ENCODE data around the gene AASS. TPM values are rescaled to one million over a fixed set of nuclear protein-coding genes. Genes with fewer than 3 reads are reported as not detected.

The AASS gene
- polyA plus RNA-seq, 2 of the 4 experiments (the other 2 are of a cell fraction) = 0.04 to 0.21 TPM

DNA sequence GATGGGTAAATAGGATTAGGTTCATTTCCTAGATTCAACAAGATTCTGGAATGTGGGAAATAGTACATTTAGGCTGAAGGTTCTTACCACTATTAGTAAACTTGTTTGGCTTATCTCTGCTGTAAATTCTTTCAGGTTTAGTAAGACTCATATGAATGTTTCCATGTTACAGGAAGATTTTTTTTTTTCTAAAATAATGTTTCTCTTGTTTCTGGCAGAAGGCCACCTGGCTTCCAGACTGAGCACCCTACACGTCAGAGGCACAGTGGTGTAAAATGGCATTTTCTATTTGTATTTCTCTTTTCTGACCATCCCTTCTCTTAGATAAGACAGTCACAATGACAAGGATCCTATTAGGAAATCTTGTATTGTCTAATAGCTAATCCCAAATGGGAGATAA lies 22.7 kb upstream of the AASS start:
- ChIA-PET CTCF (no interaction called here), POLR2A (no interaction called here)
- Histone ChIP-seq H3K4me2 (no peak overlapping the region), H3K4me3 (no peak overlapping the region), H3K27ac (no peak overlapping the region), H3K4me1 (no peaks in the 10 kb centered on the region), H3K9me3 (no peaks in the 10 kb centered on the region)
- FAIRE-seq (no peak), DNase-seq (ENCODE audit: low read depth in 1 of 2, low spot score in 1 of 2) (no peak), ATAC-seq (no peak)
- TF ChIP-seq, protein P1, sequence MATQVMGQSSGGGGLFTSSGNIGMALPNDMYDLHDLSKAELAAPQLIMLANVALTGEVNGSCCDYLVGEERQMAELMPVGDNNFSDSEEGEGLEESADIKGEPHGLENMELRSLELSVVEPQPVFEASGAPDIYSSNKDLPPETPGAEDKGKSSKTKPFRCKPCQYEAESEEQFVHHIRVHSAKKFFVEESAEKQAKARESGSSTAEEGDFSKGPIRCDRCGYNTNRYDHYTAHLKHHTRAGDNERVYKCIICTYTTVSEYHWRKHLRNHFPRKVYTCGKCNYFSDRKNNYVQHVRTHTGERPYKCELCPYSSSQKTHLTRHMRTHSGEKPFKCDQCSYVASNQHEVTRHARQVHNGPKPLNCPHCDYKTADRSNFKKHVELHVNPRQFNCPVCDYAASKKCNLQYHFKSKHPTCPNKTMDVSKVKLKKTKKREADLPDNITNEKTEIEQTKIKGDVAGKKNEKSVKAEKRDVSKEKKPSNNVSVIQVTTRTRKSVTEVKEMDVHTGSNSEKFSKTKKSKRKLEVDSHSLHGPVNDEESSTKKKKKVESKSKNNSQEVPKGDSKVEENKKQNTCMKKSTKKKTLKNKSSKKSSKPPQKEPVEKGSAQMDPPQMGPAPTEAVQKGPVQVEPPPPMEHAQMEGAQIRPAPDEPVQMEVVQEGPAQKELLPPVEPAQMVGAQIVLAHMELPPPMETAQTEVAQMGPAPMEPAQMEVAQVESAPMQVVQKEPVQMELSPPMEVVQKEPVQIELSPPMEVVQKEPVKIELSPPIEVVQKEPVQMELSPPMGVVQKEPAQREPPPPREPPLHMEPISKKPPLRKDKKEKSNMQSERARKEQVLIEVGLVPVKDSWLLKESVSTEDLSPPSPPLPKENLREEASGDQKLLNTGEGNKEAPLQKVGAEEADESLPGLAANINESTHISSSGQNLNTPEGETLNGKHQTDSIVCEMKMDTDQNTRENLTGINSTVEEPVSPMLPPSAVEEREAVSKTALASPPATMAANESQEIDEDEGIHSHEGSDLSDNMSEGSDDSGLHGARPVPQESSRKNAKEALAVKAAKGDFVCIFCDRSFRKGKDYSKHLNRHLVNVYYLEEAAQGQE (IDR thresholded peaks at IDR 0.05) = no peak
- no peak for TF ChIP-seq JUNB (IDR thresholded peaks at IDR 0.05)
- 0% methylated on average over 1 of the region's 1 CpG for WGBS (ENCODE audit: missing lambda C conversion rate)

DNA sequence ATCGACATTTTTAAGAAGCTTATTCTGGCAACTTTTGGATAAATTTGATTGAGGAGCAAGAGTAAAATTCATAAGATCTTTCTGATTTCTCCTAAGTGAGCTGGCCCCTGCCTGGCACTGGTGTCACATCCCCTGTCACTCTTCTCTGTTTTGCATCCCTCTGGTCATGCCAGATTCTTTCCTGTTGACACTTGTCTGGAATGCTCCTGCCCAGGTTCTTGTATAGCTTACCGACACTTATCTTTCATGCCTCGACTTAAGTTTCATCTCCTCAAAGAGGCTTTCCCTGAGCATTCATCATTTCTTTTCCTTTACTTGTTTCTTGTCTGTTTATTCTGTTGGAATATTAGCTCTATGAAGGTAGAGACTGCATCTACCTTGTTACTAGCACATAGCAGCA lies 22.2 kb upstream of the AASS start:
- no peak for FAIRE-seq
- no peak for TF ChIP-seq NFE2L2 (conservative IDR thresholded peaks at IDR 0.05; ENCODE audit: low read length)
- TF ChIP-seq ZFP36 (IDR thresholded peaks at IDR 0.05; ENCODE audit: borderline replicate concordance, partially characterized antibody) = no peak
- ATAC-seq = no peak
- no peak for DNase-seq (ENCODE audit: low read depth in 1 of 2, low spot score in 1 of 2)
- no peak overlapping the region for H3K4me3 ChIP-seq
- 15% methylated on average over 3 of the region's 3 CpGs for WGBS (ENCODE audit: missing lambda C conversion rate)
- H3K4me2 ChIP-seq = no peak overlapping the region
- ChIA-PET POLR2A (no interaction called here), CTCF (no interaction called here)
- no peak overlapping the region for H3K27ac ChIP-seq
- H3K4me1 ChIP-seq = no peaks in the 10 kb centered on the region
- H3K9me3 ChIP-seq = no peaks in the 10 kb centered on the region

DNA sequence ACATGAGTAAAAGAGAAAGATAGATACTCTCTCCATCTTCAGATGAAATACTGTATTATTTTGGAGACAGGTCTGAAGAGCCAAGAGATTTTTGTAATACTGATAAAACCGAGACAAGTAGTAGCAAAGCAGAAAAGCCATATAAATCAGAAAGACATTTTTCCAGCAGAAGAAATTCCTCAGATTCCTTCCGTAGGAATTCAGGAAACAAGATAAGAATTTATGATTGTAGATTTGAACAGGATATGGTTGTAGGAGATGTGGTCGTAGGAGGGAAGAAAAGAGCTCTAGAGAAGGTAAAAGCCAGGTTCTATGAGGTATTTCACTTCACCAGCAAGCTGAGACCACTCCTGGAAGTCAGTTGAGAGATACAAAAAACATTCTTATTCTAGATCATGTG lies 17.6 kb upstream of the AASS start:
- 0% methylated on average over 3 of the region's 3 CpGs for WGBS (ENCODE audit: missing lambda C conversion rate)
- Histone ChIP-seq H3K4me2 (no peak overlapping the region), H3K9me3 (no peaks in the 10 kb centered on the region), H3K4me1 (no peaks in the 10 kb centered on the region), H3K4me3 (no peak overlapping the region), H3K27ac (no peak overlapping the region)
- ATAC-seq = no peak
- POLR2A ChIA-PET = no interaction called here
- CTCF ChIA-PET = interaction anchor here (0.6 to 1.6 kb wide), 2 partner anchors 17 to 371 kb away, joined by 3 read pairs; partner anchors contain the start of gene AASS
- no peak for FAIRE-seq
- DNase-seq (ENCODE audit: low read depth in 1 of 2, low spot score in 1 of 2) = no peak
- no peak for TF ChIP-seq SREBF2 (IDR thresholded peaks at IDR 0.05)
- no peak for TF ChIP-seq HDAC2 (IDR thresholded peaks at IDR 0.05)
- TF ChIP-seq NR3C1 (IDR thresholded peaks at IDR 0.05) = no peak
- TF ChIP-seq, protein P2, sequence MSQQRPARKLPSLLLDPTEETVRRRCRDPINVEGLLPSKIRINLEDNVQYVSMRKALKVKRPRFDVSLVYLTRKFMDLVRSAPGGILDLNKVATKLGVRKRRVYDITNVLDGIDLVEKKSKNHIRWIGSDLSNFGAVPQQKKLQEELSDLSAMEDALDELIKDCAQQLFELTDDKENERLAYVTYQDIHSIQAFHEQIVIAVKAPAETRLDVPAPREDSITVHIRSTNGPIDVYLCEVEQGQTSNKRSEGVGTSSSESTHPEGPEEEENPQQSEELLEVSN (IDR thresholded peaks at IDR 0.05; ENCODE audit: borderline replicate concordance, low read depth) = no peak
- TF ChIP-seq, protein P3, sequence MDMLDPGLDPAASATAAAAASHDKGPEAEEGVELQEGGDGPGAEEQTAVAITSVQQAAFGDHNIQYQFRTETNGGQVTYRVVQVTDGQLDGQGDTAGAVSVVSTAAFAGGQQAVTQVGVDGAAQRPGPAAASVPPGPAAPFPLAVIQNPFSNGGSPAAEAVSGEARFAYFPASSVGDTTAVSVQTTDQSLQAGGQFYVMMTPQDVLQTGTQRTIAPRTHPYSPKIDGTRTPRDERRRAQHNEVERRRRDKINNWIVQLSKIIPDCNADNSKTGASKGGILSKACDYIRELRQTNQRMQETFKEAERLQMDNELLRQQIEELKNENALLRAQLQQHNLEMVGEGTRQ (IDR thresholded peaks at IDR 0.05) = no peak
- TF ChIP-seq ZSCAN20 (CRISPR knock-in tag; IDR thresholded peaks at IDR 0.05) = no peak
- no peak for TF ChIP-seq HOXA7 (CRISPR knock-in tag; IDR thresholded peaks at IDR 0.05)
- TF ChIP-seq MYC (IDR thresholded peaks at IDR 0.05; ENCODE audit: borderline replicate concordance, low read length) = no peak

DNA sequence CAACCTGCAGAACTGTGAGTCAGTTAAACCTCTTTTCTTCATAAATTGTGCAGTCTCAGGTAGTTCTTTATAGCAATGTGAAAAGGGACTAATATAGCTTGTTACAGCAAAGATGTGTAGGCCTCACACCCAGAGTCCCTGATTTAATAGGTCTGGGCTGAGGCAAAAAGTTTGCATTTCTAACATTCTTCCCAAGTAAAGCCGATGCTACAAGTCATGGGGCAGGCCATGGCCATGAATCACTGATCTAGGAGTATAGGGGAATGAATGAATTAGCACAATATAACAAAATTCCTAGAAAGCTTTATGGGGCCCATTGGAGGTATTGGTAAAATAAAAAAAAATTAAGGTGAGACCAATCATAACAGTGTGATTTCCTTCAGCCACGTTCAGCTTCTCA lies 11.5 kb upstream of the AASS start:
- ATAC-seq (no peak), DNase-seq (ENCODE audit: low read depth in 1 of 2, low spot score in 1 of 2) (no peak), FAIRE-seq (no peak)
- Histone ChIP-seq H3K27ac (no peak overlapping the region), H3K9me3 (no peaks in the 10 kb centered on the region), H3K4me3 (no peak overlapping the region), H3K4me1 (no peaks in the 10 kb centered on the region), H3K4me2 (no peak overlapping the region)
- ChIA-PET POLR2A (no interaction called here), CTCF (interaction anchor here (0.7 kb wide), 1 partner anchor 1212 kb away, joined by 3 read pairs; no protein-coding TSS in a partner anchor)
- 2% methylated on average over 2 of the region's 2 CpGs for WGBS (ENCODE audit: missing lambda C conversion rate)
- TF ChIP-seq SMC3 (IDR thresholded peaks at IDR 0.05) (no peak), EHF (CRISPR knock-in tag; IDR thresholded peaks at IDR 0.05) (no peak), POLR2AphosphoS2 (conservative IDR thresholded peaks at IDR 0.05; ENCODE audit: low read length) (no peak), HOXA7 (CRISPR knock-in tag; IDR thresholded peaks at IDR 0.05) (no peak), MAZ (IDR thresholded peaks at IDR 0.05; ENCODE audit: borderline replicate concordance, low read depth, low read length) (no peak), MAFK (IDR thresholded peaks at IDR 0.05; ENCODE audit: partially characterized antibody) (no peak), ZC3H11A (IDR thresholded peaks at IDR 0.05) (no peak), HOXB5 (CRISPR knock-in tag; IDR thresholded peaks at IDR 0.05) (no peak), POLR2A (IDR thresholded peaks at IDR 0.05; ENCODE audit: low read length) (no peak), EHMT2 (IDR thresholded peaks at IDR 0.05; ENCODE audit: low read depth) (no peak), RNF2 (IDR thresholded peaks at IDR 0.05; ENCODE audit: borderline replicate concordance, low read depth) (no peak), JUNB (IDR thresholded peaks at IDR 0.05) (no peak), MYC (IDR thresholded peaks at IDR 0.05; ENCODE audit: borderline replicate concordance, low read length) (no peak)
- TF ChIP-seq, protein P3 (IDR thresholded peaks at IDR 0.05) = no peak
- TF ChIP-seq, protein P1 (IDR thresholded peaks at IDR 0.05) = no peak

Measured in A549 (cell line).